HCT116 (cell line): ENCODE measurements around the gene MAP4. TPM values are rescaled to one million over a fixed set of nuclear protein-coding genes. Genes with fewer than 3 reads are reported as not detected.

Experiments
- ATAC-seq: fragments of 200-7000 bp; cut with Tn5 transposase; 2 replicates; pipeline ENCODE4 v1.9.1; 2020; ENCODE audit warnings: mild to moderate bottlenecking, moderate library complexity
- BruUV-seq: library from RNA; stranded (reverse); fragments of 400-500 nt; replicated peaks from 2 replicates; lab custom pipeline; 2021; lab: Mats Ljungman, UMichigan
- CTCF ChIA-PET: fragments of 300-600 bp; sonication (Branson Sonifier 250); formaldehyde crosslinking; loops from one replicate; lab custom pipeline; 2021; ENCODE audit warnings: antibody characterized with exemption; lab: Charles Lee
- POLR2A ChIA-PET: fragments of 300-600, 350-600 bp; sonication (Branson Sonifier 250); formaldehyde crosslinking; loops from one replicate; lab custom pipeline; 2021; ENCODE audit warnings: antibody characterized with exemption; lab: Charles Lee
- RAD21 ChIA-PET, 2 experiments: fragments of 300-600 bp; sonication (Branson Sonifier 250); formaldehyde crosslinking; loops; one replicate each; lab custom pipeline; 2023; ENCODE audit warnings: low total read pairs in 2 of 2; ENCODE audit not compliant: uncharacterized antibody in 2 of 2, unreplicated experiment in 2 of 2, low non-redundant PET in 1 of 2; lab: Charles Lee
- DNase-seq: peaks from one replicate; pipeline ENCODE4 v3.0.0-alpha.2; 2010; ENCODE audit warnings: low read depth, low spot score
- H2AFZ ChIP-seq: fragments of 200-600 bp; shearing (Covaris generic), sonication (generic); 2 replicates; pipeline ENCODE4 v1.6.1; 2017; ENCODE audit warnings: low read depth, mixed run types, mixed read lengths, antibody characterized with exemption, low read length; ENCODE audit not compliant: poor library complexity, severe bottlenecking
- H3K27ac ChIP-seq: 2 replicates; pipeline ENCODE4 v1.5.1; 2012; ENCODE audit warnings: low read depth, low read length
- H3K27me3 ChIP-seq: fragments of 200-600 bp; sonication (generic); 2 replicates; pipeline ENCODE4 v1.6.1; 2016; ENCODE audit warnings: mixed run types, low read length, mixed read lengths; ENCODE audit not compliant: insufficient read depth
- H3K36me3 ChIP-seq, 2 experiments: fragments of 200-500 bp in 1 of 2; fragments of 200-600 bp in 1 of 2; sonication (Bioruptor generic) in 1 of 2; sonication (generic) in 1 of 2; 2 replicates each; pipeline versions ENCODE4 v1.5.1 to v1.6.1; 2014 to 2016; ENCODE audit warnings: low read length in 2 of 2, inconsistent platforms in 1 of 2, mixed read lengths in 1 of 2, mixed run types in 1 of 2; ENCODE audit not compliant: insufficient read depth in 2 of 2, control insufficient read depth in 1 of 2
- H3K4me1 ChIP-seq, 2 experiments: fragments of 200-600 bp in 1 of 2; sonication (generic) in 1 of 2; 2 replicates each; pipeline versions ENCODE4 v1.5.1 to v1.6.1; 2012 to 2017; ENCODE audit warnings: low read length in 2 of 2, inconsistent platforms in 1 of 2, mild to moderate bottlenecking in 1 of 2, mixed read lengths in 1 of 2, mixed run types in 1 of 2, moderate library complexity in 1 of 2; ENCODE audit not compliant: insufficient read depth in 2 of 2, control insufficient read depth in 1 of 2
- H3K4me2 ChIP-seq: fragments of 200-600 bp; sonication (generic); 2 replicates; pipeline ENCODE4 v1.6.1; 2017; ENCODE audit warnings: mixed run types, low read length, mixed read lengths
- H3K4me3 ChIP-seq, 2 experiments: fragments of 200-600 bp in 1 of 2; sonication (generic) in 1 of 2; replicated peaks in 1 of 2; 2 replicates each; pipeline ENCODE4 v1.5.1; 2011 to 2016; ENCODE audit warnings: low read length in 2 of 2, control low read depth in 1 of 2, low read depth in 1 of 2, mild to moderate bottlenecking in 1 of 2, mixed read lengths in 1 of 2, mixed run types in 1 of 2
- H3K79me2 ChIP-seq: fragments of 200-600 bp; sonication (generic); 2 replicates; pipeline ENCODE4 v1.6.1; 2017; ENCODE audit warnings: mild to moderate bottlenecking, mixed run types, low read length, moderate library complexity, mixed read lengths; ENCODE audit not compliant: insufficient read depth
- H3K9ac ChIP-seq: fragments of 200-600 bp; sonication (generic); 2 replicates; pipeline ENCODE4 v1.6.1; 2016; ENCODE audit warnings: low read length, mixed read lengths
- H3K9me2 ChIP-seq: fragments of 200-600 bp; sonication (generic), shearing (Covaris generic); 2 replicates; pipeline ENCODE4 v1.6.1; 2017; ENCODE audit warnings: mixed run types, mild to moderate bottlenecking, moderate library complexity; ENCODE audit not compliant: insufficient read depth
- H3K9me3 ChIP-seq, 2 experiments: fragments of 200-500 bp in 1 of 2; fragments of 200-600 bp in 1 of 2; sonication (Bioruptor generic) in 1 of 2; sonication (generic) in 1 of 2; 2 replicates each; pipeline ENCODE4 v1.6.1; 2014 to 2017; ENCODE audit warnings: low read length in 2 of 2, mixed read lengths in 2 of 2, inconsistent platforms in 1 of 2, low read depth in 1 of 2, mild to moderate bottlenecking in 1 of 2, mixed run types in 1 of 2, moderate library complexity in 1 of 2; ENCODE audit not compliant: control insufficient read depth in 1 of 2, insufficient read depth in 1 of 2
- H4K20me1 ChIP-seq: fragments of 200-600 bp; sonication (generic), shearing (Covaris generic); 2 replicates; pipeline ENCODE4 v1.6.1; 2017; ENCODE audit warnings: mixed run types, mild to moderate bottlenecking, moderate library complexity; ENCODE audit not compliant: insufficient read depth
- CBX3 ChIP-seq: IDR thresholded peaks from 2 replicates; pipeline ENCODE4 v1.6.1; 2012; ENCODE audit warnings: low read depth
- CEBPB ChIP-seq: IDR thresholded peaks from 2 replicates; pipeline ENCODE4 v1.6.1; 2012; ENCODE audit warnings: low read depth
- EGR1 ChIP-seq: IDR thresholded peaks from 2 replicates; pipeline ENCODE4 v1.6.1; 2012; ENCODE audit warnings: low read depth
- ELF1 ChIP-seq: IDR thresholded peaks from 2 replicates; pipeline ENCODE4 v1.6.1; 2012; ENCODE audit warnings: low read depth, borderline replicate concordance
- EZH2 ChIP-seq: fragments of 200-600 bp; sonication (generic); IDR thresholded peaks from 2 replicates; pipeline ENCODE4 v1.6.1; 2017; ENCODE audit warnings: antibody characterized with exemption, mixed run types
- EZH2phosphoT487 ChIP-seq: fragments of 200-600 bp; IDR thresholded peaks from 2 replicates; pipeline ENCODE4 v1.6.1; 2018; ENCODE audit warnings: antibody characterized with exemption, borderline replicate concordance
- FOSL1 ChIP-seq: IDR thresholded peaks from 2 replicates; pipeline ENCODE4 v1.6.1; 2012; ENCODE audit warnings: low read depth
- JUND ChIP-seq: IDR thresholded peaks from 2 replicates; pipeline ENCODE4 v1.6.1; 2012
- POLR2AphosphoS5 ChIP-seq: IDR thresholded peaks from 2 replicates; pipeline ENCODE4 v1.6.1; 2011; ENCODE audit warnings: mild to moderate bottlenecking, low read depth, low read length, moderate library complexity
- SIN3A ChIP-seq: IDR thresholded peaks from 2 replicates; pipeline ENCODE4 v1.6.1; 2012; ENCODE audit warnings: low read depth
- SP1 ChIP-seq: IDR thresholded peaks from 2 replicates; pipeline ENCODE4 v1.6.1; 2012; ENCODE audit warnings: low read depth
- SRF ChIP-seq: IDR thresholded peaks from 2 replicates; pipeline ENCODE4 v1.6.1; 2012; ENCODE audit warnings: low read depth
- YY1 ChIP-seq: IDR thresholded peaks from 2 replicates; pipeline ENCODE4 v1.6.1; 2011; ENCODE audit warnings: low read length, low read depth, moderate library complexity, mild to moderate bottlenecking; ENCODE audit not compliant: insufficient replicate concordance; ENCODE audit errors: extremely low read depth
- ZFX ChIP-seq: fragments of 450-650 bp; IDR thresholded peaks from 2 replicates; pipeline ENCODE4 v1.6.1; 2017
- ZNF274 ChIP-seq: fragments of 200-500 bp; sonication (Bioruptor generic); IDR thresholded peaks from 2 replicates; pipeline ENCODE4 v1.6.1; 2014; ENCODE audit warnings: mild to moderate bottlenecking, low read depth, low read length, inconsistent platforms
- intact Hi-C: fragments of 100-400 bp; cut with micrococcal nuclease; formaldehyde crosslinking; loops from 2 replicates; pipeline ENCODE4 v1.10.0; 2022
- total RNA-seq: library from RNA; stranded (reverse); gene quantifications from one replicate; pipeline ENCODE4 v1.2.1, GENCODE V29; 2021; ENCODE audit not compliant: unreplicated experiment
- TF ChIP-seq, protein P1 (sequence below), 3 experiments: fragments of 200-600 bp in 1 of 3; sonication (generic) in 1 of 3; IDR thresholded peaks in 2 of 3; conservative IDR thresholded peaks in 1 of 3; 2 replicates each; pipeline ENCODE4 v1.5.1; 2012 to 2017; ENCODE audit warnings: low read depth in 2 of 3, low read length in 2 of 3, antibody characterized with exemption in 1 of 3, borderline replicate concordance in 1 of 3, control low read depth in 1 of 3, mild to moderate bottlenecking in 1 of 3, mixed read lengths in 1 of 3, mixed run types in 1 of 3, moderate library complexity in 1 of 3; ENCODE audit not compliant: insufficient read depth in 1 of 3
- TF ChIP-seq, protein P2 (sequence below): IDR thresholded peaks from 2 replicates; pipeline ENCODE4 v1.6.1; 2012; ENCODE audit warnings: low read depth
- TF ChIP-seq, protein P3 (sequence below): IDR thresholded peaks from 2 replicates; pipeline ENCODE4 v1.6.1; 2012

Gene MAP4
- total RNA-seq, 1 experiment from 2014 or later: 200 TPM

DNA sequence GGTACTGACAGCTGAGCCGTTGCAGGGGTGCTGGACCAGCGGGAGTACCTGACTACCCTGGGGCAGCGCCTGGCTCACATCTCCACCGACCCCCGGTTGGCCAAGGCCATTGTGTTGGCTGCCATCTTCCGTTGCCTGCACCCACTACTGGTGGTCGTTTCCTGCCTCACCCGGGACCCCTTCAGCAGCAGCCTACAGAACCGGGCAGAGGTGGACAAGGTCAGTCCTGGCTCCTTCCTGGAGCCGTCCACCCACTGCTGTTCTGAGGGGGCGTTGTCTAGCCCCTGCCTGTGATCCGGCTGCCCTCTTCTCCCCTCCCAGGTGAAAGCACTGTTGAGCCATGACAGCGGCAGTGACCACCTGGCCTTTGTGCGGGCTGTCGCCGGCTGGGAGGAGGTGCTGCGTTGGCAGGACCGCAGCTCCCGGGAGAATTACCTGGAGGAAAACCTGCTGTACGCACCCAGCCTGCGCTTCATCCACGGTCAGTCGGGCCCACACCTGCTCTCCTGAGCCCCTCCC, 167.6 kb downstream of the MAP4 start:
- POLR2A ChIA-PET: no interaction called here
- no peaks in the 10 kb centered on the region for H3K9me3 ChIP-seq

More for the DNA sequence above, 167.6 kb downstream of the MAP4 start:
- H3K4me1 ChIP-seq: no peaks in the 10 kb centered on the region
- RAD21 ChIA-PET: no interaction called here
- H2AFZ ChIP-seq: no peak overlapping the region
- no peak overlapping the region; the same call in 1 of the 2 replicates for H3K27ac ChIP-seq
- no peak overlapping the region for H3K4me2 ChIP-seq
- no peak overlapping the region for H3K9ac ChIP-seq
- TF ChIP-seq JUND (no peak), EZH2 (no peak), ELF1 (no peak), CEBPB (no peak), CBX3 (no peak), YY1 (no peak), SIN3A (0 out of 2 replicates have a peak, but pooled peaks have one; percentile 30), SRF (no peak), EGR1 (no peak), EZH2phosphoT487 (no peak), FOSL1 (no peak), POLR2AphosphoS5 (peak; percentile 37; the same call in 1 of the 2 replicates), ZFX (no peak), ZNF274 (no peak), SP1 (no peak)
- TF ChIP-seq, protein P1, sequence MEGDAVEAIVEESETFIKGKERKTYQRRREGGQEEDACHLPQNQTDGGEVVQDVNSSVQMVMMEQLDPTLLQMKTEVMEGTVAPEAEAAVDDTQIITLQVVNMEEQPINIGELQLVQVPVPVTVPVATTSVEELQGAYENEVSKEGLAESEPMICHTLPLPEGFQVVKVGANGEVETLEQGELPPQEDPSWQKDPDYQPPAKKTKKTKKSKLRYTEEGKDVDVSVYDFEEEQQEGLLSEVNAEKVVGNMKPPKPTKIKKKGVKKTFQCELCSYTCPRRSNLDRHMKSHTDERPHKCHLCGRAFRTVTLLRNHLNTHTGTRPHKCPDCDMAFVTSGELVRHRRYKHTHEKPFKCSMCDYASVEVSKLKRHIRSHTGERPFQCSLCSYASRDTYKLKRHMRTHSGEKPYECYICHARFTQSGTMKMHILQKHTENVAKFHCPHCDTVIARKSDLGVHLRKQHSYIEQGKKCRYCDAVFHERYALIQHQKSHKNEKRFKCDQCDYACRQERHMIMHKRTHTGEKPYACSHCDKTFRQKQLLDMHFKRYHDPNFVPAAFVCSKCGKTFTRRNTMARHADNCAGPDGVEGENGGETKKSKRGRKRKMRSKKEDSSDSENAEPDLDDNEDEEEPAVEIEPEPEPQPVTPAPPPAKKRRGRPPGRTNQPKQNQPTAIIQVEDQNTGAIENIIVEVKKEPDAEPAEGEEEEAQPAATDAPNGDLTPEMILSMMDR (IDR thresholded peaks at IDR 0.05 in 2 of 3, conservative IDR thresholded peaks at IDR 0.05 in 1 of 3; ENCODE audit: borderline replicate concordance in 1 of 3, insufficient read depth in 1 of 3, low read depth in 2 of 3, low read length in 2 of 3): no peak
- TF ChIP-seq, protein P2, sequence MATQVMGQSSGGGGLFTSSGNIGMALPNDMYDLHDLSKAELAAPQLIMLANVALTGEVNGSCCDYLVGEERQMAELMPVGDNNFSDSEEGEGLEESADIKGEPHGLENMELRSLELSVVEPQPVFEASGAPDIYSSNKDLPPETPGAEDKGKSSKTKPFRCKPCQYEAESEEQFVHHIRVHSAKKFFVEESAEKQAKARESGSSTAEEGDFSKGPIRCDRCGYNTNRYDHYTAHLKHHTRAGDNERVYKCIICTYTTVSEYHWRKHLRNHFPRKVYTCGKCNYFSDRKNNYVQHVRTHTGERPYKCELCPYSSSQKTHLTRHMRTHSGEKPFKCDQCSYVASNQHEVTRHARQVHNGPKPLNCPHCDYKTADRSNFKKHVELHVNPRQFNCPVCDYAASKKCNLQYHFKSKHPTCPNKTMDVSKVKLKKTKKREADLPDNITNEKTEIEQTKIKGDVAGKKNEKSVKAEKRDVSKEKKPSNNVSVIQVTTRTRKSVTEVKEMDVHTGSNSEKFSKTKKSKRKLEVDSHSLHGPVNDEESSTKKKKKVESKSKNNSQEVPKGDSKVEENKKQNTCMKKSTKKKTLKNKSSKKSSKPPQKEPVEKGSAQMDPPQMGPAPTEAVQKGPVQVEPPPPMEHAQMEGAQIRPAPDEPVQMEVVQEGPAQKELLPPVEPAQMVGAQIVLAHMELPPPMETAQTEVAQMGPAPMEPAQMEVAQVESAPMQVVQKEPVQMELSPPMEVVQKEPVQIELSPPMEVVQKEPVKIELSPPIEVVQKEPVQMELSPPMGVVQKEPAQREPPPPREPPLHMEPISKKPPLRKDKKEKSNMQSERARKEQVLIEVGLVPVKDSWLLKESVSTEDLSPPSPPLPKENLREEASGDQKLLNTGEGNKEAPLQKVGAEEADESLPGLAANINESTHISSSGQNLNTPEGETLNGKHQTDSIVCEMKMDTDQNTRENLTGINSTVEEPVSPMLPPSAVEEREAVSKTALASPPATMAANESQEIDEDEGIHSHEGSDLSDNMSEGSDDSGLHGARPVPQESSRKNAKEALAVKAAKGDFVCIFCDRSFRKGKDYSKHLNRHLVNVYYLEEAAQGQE: no peak
- TF ChIP-seq, protein P3, sequence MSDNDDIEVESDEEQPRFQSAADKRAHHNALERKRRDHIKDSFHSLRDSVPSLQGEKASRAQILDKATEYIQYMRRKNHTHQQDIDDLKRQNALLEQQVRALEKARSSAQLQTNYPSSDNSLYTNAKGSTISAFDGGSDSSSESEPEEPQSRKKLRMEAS: no peak
- H3K27me3 ChIP-seq: no peaks in the 10 kb centered on the region
- DNase-seq (no peak), ATAC-seq (no peak)
- H3K9me2 ChIP-seq: no peaks in the 10 kb centered on the region
- intact Hi-C loops: no loop called here
- no peaks in the 10 kb centered on the region for H4K20me1 ChIP-seq
- BruUV-seq: no TSS peak
- peaks cover 29 to 61% of the 10 kb centered on the region in 2 experiments; a peak in 3 of 4 replicates for H3K36me3 ChIP-seq
- CTCF ChIA-PET: interaction anchor here (1.4 kb wide), 1 partner anchor 141 kb away, joined by 4 read pairs; no protein-coding TSS in a partner anchor
- no peak overlapping the region for H3K4me3 ChIP-seq
- peaks cover 10% of the 10 kb centered on the region; the same call in 1 of the 2 replicates for H3K79me2 ChIP-seq
